GM08714 (cell line): ENCODE results near the gene WRAP73.
A peak's percentile ranks its signal among the peaks of the same experiment; 100 is the strongest.

Experiments
- H3K4me3 ChIP-seq: fragments of 200-500 bp; sonication (Bioruptor generic); 2 replicates; pipeline ENCODE4 v1.5.1; 2014; ENCODE audit warnings: mild to moderate bottlenecking, low read length, inconsistent platforms
- ZNF274 ChIP-seq: IDR thresholded peaks from 2 replicates; pipeline ENCODE4 v1.6.1; 2012; ENCODE audit warnings: mild to moderate bottlenecking, low read depth, low read length

The WRAP73 gene

GRCh38 chr1:3649342-3650247 is at the start of gene WRAP73:
Gene WRAP73, minus strand, starts transcription at chr1:3650103. Its CDS starts 104 bp downstream, at chr1:3649999.
- no peak for TF ChIP-seq ZNF274
- peak within 1 kb of the TSS; percentile 86 for H3K4me3 ChIP-seq

GRCh38 chr1:3699596-3699995 is 49.7 kb upstream of the WRAP73 start:
- no peak overlapping the region for H3K4me3 ChIP-seq
- no peak for TF ChIP-seq ZNF274

- no peak overlapping the region for H3K4me3 ChIP-seq
- no peak for TF ChIP-seq ZNF274
These were observed 48.9 kb upstream of the WRAP73 start for GRCh38 chr1:3698660-3699408.

GRCh38 chr1:3697810-3698209 is 47.9 kb upstream of the WRAP73 start:
- no peak for TF ChIP-seq ZNF274
- no peak overlapping the region for H3K4me3 ChIP-seq

- no peak overlapping the region for H3K4me3 ChIP-seq
- no peak for TF ChIP-seq ZNF274
These were observed 47.2 kb upstream of the WRAP73 start for GRCh38 chr1:3697104-3697503.

- H3K4me3 ChIP-seq = no peak overlapping the region
- TF ChIP-seq ZNF274 = no peak
These were observed 46.8 kb upstream of the WRAP73 start for GRCh38 chr1:3696689-3697088.

- H3K4me3 ChIP-seq = no peak overlapping the region
- TF ChIP-seq ZNF274 = no peak
These were observed 45.7 kb upstream of the WRAP73 start for GRCh38 chr1:3695326-3696217.

- TF ChIP-seq ZNF274 = no peak
- H3K4me3 ChIP-seq = no peak overlapping the region
These were observed 43.4 kb upstream of the WRAP73 start for GRCh38 chr1:3693321-3693720.

GRCh38 chr1:3692598-3692997 is 42.7 kb upstream of the WRAP73 start:
- TF ChIP-seq ZNF274 = no peak
- no peak overlapping the region for H3K4me3 ChIP-seq

GRCh38 chr1:3691421-3692204 is 41.7 kb upstream of the WRAP73 start:
- no peak for TF ChIP-seq ZNF274
- H3K4me3 ChIP-seq = no peak overlapping the region

GRCh38 chr1:3690282-3691065 is 40.6 kb upstream of the WRAP73 start:
- TF ChIP-seq ZNF274 = no peak
- H3K4me3 ChIP-seq = no peak overlapping the region

- no peak for TF ChIP-seq ZNF274
- H3K4me3 ChIP-seq = no peak overlapping the region
These were observed 39.3 kb upstream of the WRAP73 start for GRCh38 chr1:3689138-3689750.
